ENCODE results near the gene TACC2.

The TACC2 gene

DNA sequence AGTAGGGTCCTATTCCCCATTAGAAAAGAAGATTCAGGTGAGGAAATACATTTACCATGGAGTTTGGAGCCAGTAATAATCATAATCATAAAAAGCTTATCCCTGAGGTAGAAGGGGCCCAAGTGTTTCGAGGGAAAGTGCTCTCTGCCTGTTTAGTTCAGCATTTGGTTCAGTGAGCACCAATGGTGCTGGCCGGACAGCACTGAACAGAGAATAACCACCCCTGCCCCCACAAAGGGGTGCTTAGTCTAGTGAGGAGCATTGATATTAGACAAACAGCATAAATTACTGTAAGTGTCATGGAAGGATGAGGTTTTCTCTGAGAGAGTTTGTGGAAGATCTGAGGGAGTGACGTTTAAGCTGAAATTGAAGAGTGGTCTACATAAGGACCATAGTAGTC lies 39.5 kb upstream of the TACC2 start:
- no peaks in the 10 kb centered on the region for H3K27me3 ChIP-seq (replicated peaks; ENCODE audit: control insufficient read depth, insufficient read depth, low read length)
- no peak overlapping the region for H3K4me3 ChIP-seq (replicated peaks; ENCODE audit: low read depth, low read length)
- no peak for DNase-seq (ENCODE audit: extremely low read depth, insufficient read length)
- TF ChIP-seq, protein P1, sequence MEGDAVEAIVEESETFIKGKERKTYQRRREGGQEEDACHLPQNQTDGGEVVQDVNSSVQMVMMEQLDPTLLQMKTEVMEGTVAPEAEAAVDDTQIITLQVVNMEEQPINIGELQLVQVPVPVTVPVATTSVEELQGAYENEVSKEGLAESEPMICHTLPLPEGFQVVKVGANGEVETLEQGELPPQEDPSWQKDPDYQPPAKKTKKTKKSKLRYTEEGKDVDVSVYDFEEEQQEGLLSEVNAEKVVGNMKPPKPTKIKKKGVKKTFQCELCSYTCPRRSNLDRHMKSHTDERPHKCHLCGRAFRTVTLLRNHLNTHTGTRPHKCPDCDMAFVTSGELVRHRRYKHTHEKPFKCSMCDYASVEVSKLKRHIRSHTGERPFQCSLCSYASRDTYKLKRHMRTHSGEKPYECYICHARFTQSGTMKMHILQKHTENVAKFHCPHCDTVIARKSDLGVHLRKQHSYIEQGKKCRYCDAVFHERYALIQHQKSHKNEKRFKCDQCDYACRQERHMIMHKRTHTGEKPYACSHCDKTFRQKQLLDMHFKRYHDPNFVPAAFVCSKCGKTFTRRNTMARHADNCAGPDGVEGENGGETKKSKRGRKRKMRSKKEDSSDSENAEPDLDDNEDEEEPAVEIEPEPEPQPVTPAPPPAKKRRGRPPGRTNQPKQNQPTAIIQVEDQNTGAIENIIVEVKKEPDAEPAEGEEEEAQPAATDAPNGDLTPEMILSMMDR (IDR thresholded peaks at IDR 0.05; ENCODE audit: insufficient read depth, low read length, poor library complexity, severe bottlenecking), result no peak
- H3K36me3 ChIP-seq (ENCODE audit: control insufficient read depth, insufficient read depth, low read length), result no peaks in the 10 kb centered on the region

DNA sequence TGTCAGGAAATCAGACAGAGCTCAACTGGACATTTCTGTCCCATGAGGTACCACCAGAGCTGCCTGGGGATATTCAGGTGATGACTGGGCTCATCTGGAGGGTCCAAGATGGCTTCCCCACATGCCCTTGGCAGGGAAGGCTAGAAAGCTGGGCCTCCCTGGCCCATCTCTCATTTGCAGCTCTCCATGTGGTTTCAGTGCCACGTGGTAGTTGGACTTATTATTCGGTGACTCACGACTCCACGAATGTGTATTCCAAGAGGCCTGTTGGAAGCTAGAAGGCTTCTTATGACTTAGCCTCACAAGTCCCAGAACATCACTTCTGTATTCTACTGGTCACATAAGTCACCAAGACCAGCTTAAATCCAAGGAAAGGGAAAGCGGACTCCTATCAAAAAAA lies 36.7 kb upstream of the TACC2 start:
- no peak for DNase-seq (ENCODE audit: extremely low read depth, insufficient read length)
- TF ChIP-seq, protein P1 (IDR thresholded peaks at IDR 0.05; ENCODE audit: insufficient read depth, low read length, poor library complexity, severe bottlenecking), result no peak
- Histone ChIP-seq H3K27me3 (replicated peaks; ENCODE audit: control insufficient read depth, insufficient read depth, low read length) (no peaks in the 10 kb centered on the region), H3K4me3 (replicated peaks; ENCODE audit: low read depth, low read length) (no peak overlapping the region), H3K36me3 (ENCODE audit: control insufficient read depth, insufficient read depth, low read length) (peaks cover 2% of the 10 kb centered on the region)

GRCh38 chr10:121956111-121957061 lies 32.6 kb upstream of the TACC2 start:
- Histone ChIP-seq H3K36me3 (ENCODE audit: control insufficient read depth, insufficient read depth, low read length) (peaks cover 4% of the 10 kb centered on the region), H3K4me3 (replicated peaks; ENCODE audit: low read depth, low read length) (no peak overlapping the region), H3K27me3 (replicated peaks; ENCODE audit: control insufficient read depth, insufficient read depth, low read length) (no peaks in the 10 kb centered on the region)
- TF ChIP-seq, protein P1 (IDR thresholded peaks at IDR 0.05; ENCODE audit: insufficient read depth, low read length, poor library complexity, severe bottlenecking), result no peak
- DNase-seq (ENCODE audit: extremely low read depth, insufficient read length), result no peak

GRCh38 chr10:121959671-121960070 lies 29.3 kb upstream of the TACC2 start:
- DNase-seq (ENCODE audit: extremely low read depth, insufficient read length), result no peak
- H3K36me3 ChIP-seq (ENCODE audit: control insufficient read depth, insufficient read depth, low read length), result peaks cover 4% of the 10 kb centered on the region
- H3K27me3 ChIP-seq (replicated peaks; ENCODE audit: control insufficient read depth, insufficient read depth, low read length), result no peaks in the 10 kb centered on the region
- H3K4me3 ChIP-seq (replicated peaks; ENCODE audit: low read depth, low read length), result no peak overlapping the region
- TF ChIP-seq, protein P1 (IDR thresholded peaks at IDR 0.05; ENCODE audit: insufficient read depth, low read length, poor library complexity, severe bottlenecking), result no peak

GRCh38 chr10:121961456-121961855 lies 27.5 kb upstream of the TACC2 start:
- no peak for DNase-seq (ENCODE audit: extremely low read depth, insufficient read length)
- no peak overlapping the region for H3K4me3 ChIP-seq (replicated peaks; ENCODE audit: low read depth, low read length)
- peaks cover 3% of the 10 kb centered on the region for H3K36me3 ChIP-seq (ENCODE audit: control insufficient read depth, insufficient read depth, low read length)
- no peaks in the 10 kb centered on the region for H3K27me3 ChIP-seq (replicated peaks; ENCODE audit: control insufficient read depth, insufficient read depth, low read length)
- TF ChIP-seq, protein P1 (IDR thresholded peaks at IDR 0.05; ENCODE audit: insufficient read depth, low read length, poor library complexity, severe bottlenecking), result no peak
